Parathyroid adenoma (tissue), 2 donors: ENCODE data around the gene UBE2E2.

Source experiments
- H2AFZ ChIP-seq: fragments of 300-600 bp; sonication (generic); one replicate; pipeline ENCODE4 v1.7.0; 2017; ENCODE audit warnings: antibody characterized with exemption, mild to moderate bottlenecking
- H3K27ac ChIP-seq: fragments of 300-600 bp; sonication (generic); one replicate; pipeline ENCODE4 v1.7.0; 2017
- H3K27me3 ChIP-seq: fragments of 300-600 bp; sonication (generic); one replicate; pipeline ENCODE4 v1.7.0; 2017; ENCODE audit warnings: low read length; ENCODE audit not compliant: control insufficient read depth, insufficient read depth
- H3K36me3 ChIP-seq: fragments of 300-600 bp; sonication (generic); one replicate; pipeline ENCODE4 v1.7.0; 2017; ENCODE audit warnings: low read length; ENCODE audit not compliant: control insufficient read depth, insufficient read depth
- H3K4me1 ChIP-seq: fragments of 300-600 bp; sonication (generic); one replicate; pipeline ENCODE4 v1.7.0; 2017; ENCODE audit warnings: control low read depth
- H3K4me2 ChIP-seq: fragments of 300-600 bp; sonication (generic); one replicate; pipeline ENCODE4 v1.7.0; 2017; ENCODE audit warnings: low read length
- H3K4me3 ChIP-seq: fragments of 300-600 bp; sonication (generic); one replicate; pipeline ENCODE4 v1.7.0; 2017; ENCODE audit warnings: low read depth, low read length
- H3K79me2 ChIP-seq: fragments of 300-600 bp; sonication (generic); one replicate; pipeline ENCODE4 v1.7.0; 2017; ENCODE audit warnings: control low read depth
- H3K9ac ChIP-seq: fragments of 300-600 bp; sonication (generic); one replicate; pipeline ENCODE4 v1.7.0; 2017; ENCODE audit warnings: mild to moderate bottlenecking
- H3K9me3 ChIP-seq: fragments of 300-600 bp; sonication (generic); one replicate; pipeline ENCODE4 v1.7.0; 2017; ENCODE audit warnings: low read length; ENCODE audit not compliant: control insufficient read depth
- CTCF ChIP-seq: fragments of 300-600 bp; sonication (generic); IDR thresholded peaks from one replicate; pipeline ENCODE4 v1.7.0; 2017; ENCODE audit warnings: antibody characterized with exemption, mild to moderate bottlenecking
- donor health status: primary hyperparathyroidism.

UBE2E2 gene

GRCh38 chr3:23592961-23593931 is 390.1 kb downstream of the UBE2E2 start:
- no peak for TF ChIP-seq CTCF
- Histone ChIP-seq H3K36me3 (no peaks in the 10 kb centered on the region), H3K4me3 (no peak overlapping the region), H3K4me1 (no peaks in the 10 kb centered on the region), H3K27me3 (no peaks in the 10 kb centered on the region), H3K27ac (no peak overlapping the region), H3K9me3 (no peaks in the 10 kb centered on the region), H3K79me2 (no peaks in the 10 kb centered on the region), H2AFZ (no peak overlapping the region), H3K9ac (no peak overlapping the region), H3K4me2 (no peak overlapping the region)

- H3K4me2 ChIP-seq = no peak overlapping the region
- H3K27me3 ChIP-seq = no peaks in the 10 kb centered on the region
- no peak overlapping the region for H3K9ac ChIP-seq
- no peaks in the 10 kb centered on the region for H3K9me3 ChIP-seq
- no peaks in the 10 kb centered on the region for H3K79me2 ChIP-seq
- H3K36me3 ChIP-seq = no peaks in the 10 kb centered on the region
- no peak overlapping the region for H3K4me3 ChIP-seq
- H2AFZ ChIP-seq = no peak overlapping the region
- H3K4me1 ChIP-seq = no peaks in the 10 kb centered on the region
- no peak for TF ChIP-seq CTCF
- H3K27ac ChIP-seq = no peak overlapping the region
These were observed 390.9 kb downstream of the UBE2E2 start for GRCh38 chr3:23594066-23594465.

GRCh38 chr3:23594894-23595670 is 392.0 kb downstream of the UBE2E2 start:
- Histone ChIP-seq H3K79me2 (no peaks in the 10 kb centered on the region), H3K4me1 (no peaks in the 10 kb centered on the region), H3K27me3 (no peaks in the 10 kb centered on the region), H3K9ac (no peak overlapping the region), H3K27ac (no peak overlapping the region), H2AFZ (no peak overlapping the region), H3K36me3 (no peaks in the 10 kb centered on the region), H3K4me2 (no peak overlapping the region), H3K9me3 (no peaks in the 10 kb centered on the region), H3K4me3 (no peak overlapping the region)
- TF ChIP-seq CTCF = no peak

GRCh38 chr3:23595851-23596250 is 392.7 kb downstream of the UBE2E2 start:
- no peak for TF ChIP-seq CTCF
- Histone ChIP-seq H3K9me3 (no peaks in the 10 kb centered on the region), H3K9ac (no peak overlapping the region), H3K27me3 (no peaks in the 10 kb centered on the region), H3K4me2 (no peak overlapping the region), H3K36me3 (no peaks in the 10 kb centered on the region), H3K27ac (no peak overlapping the region), H3K79me2 (no peaks in the 10 kb centered on the region), H2AFZ (no peak overlapping the region), H3K4me1 (peaks cover 1% of the 10 kb centered on the region), H3K4me3 (no peak overlapping the region)
